Measurements from ENCODE around the gene ZNRF2. TPM values are rescaled to one million over a fixed set of nuclear protein-coding genes. Genes with fewer than 3 reads are reported as not detected.

The ZNRF2 gene
- total and polyA plus RNA-seq, 2 donors (not counting 3 experiments of a cell fraction or from before 2014, with no cell fraction given) = 1.4 to 5.9 TPM

- ChIA-PET POLR2A (no interaction called here), CTCF (interaction anchor here (1.4 kb wide), 1 partner anchor 9 kb away, joined by 3 read pairs; no protein-coding TSS in a partner anchor)
- Histone ChIP-seq H3K9me1 (replicated peaks; ENCODE audit: control insufficient read depth, extremely low read depth, insufficient read depth, low read length) (no peaks in the 10 kb centered on the region), H3K27ac (ENCODE audit: insufficient read depth, low read depth, low read length) (no peak overlapping the region), H4K20me1 (replicated peaks; ENCODE audit: control insufficient read depth, extremely low read depth, insufficient read depth, low read length) (no peaks in the 10 kb centered on the region), H3K27me3 (ENCODE audit: control insufficient read depth in 2 of 2, insufficient read depth in 2 of 2, low read length in 2 of 2) (no peaks in the 10 kb centered on the region), H3K4me1 (ENCODE audit: control insufficient read depth, extremely low read depth, insufficient read depth, low read length) (no peaks in the 10 kb centered on the region), H3K36me3 (ENCODE audit: control insufficient read depth in 2 of 2, extremely low read depth in 1 of 2, insufficient read depth in 2 of 2, low read length in 2 of 2) (no peaks in the 10 kb centered on the region), H3K9ac (replicated peaks; ENCODE audit: extremely low read depth, insufficient read depth, low read length) (no peak overlapping the region), H3K79me2 (ENCODE audit: control insufficient read depth, insufficient read depth, low read length) (no peaks in the 10 kb centered on the region), H3K4me2 (ENCODE audit: insufficient read depth, low read length) (no peak overlapping the region), H2AFZ (ENCODE audit: low read depth, low read length) (no peak overlapping the region), H3K4me3 (replicated peaks in 1 of 3; ENCODE audit: insufficient read depth in 1 of 3, low read depth in 1 of 3, low read length in 3 of 3) (no peak overlapping the region), H3K9me3 (replicated peaks; ENCODE audit: control insufficient read depth, insufficient read depth, low read length) (no peaks in the 10 kb centered on the region)
- BruUV-seq (replicated peaks) = no TSS peak
- FAIRE-seq = no peak
- peak; percentile 47 for DNase-seq (ENCODE audit: low read depth, low spot score)
- TF ChIP-seq POLR2A (IDR thresholded peaks at IDR 0.05; ENCODE audit: low read depth, low read length) = no peak
- no peak for TF ChIP-seq EZH2 (IDR thresholded peaks at IDR 0.05; ENCODE audit: borderline replicate concordance, low read depth, low read length, severe bottlenecking)
- no peak for TF ChIP-seq POLR2AphosphoS5 (IDR thresholded peaks at IDR 0.05; ENCODE audit: insufficient read depth, low read depth, low read length)
- TF ChIP-seq FOS (IDR thresholded peaks at IDR 0.05; ENCODE audit: borderline replicate concordance, insufficient read depth, low read length) = no peak
- no peak for TF ChIP-seq GATA2 (IDR thresholded peaks at IDR 0.05; ENCODE audit: insufficient read depth, insufficient read length, low read depth, low read length)
- TF ChIP-seq MYC (IDR thresholded peaks at IDR 0.05; ENCODE audit: low read depth, low read length) = no peak
- TF ChIP-seq CTCF (IDR thresholded peaks at IDR 0.05; ENCODE audit: extremely low read depth in 1 of 2, insufficient read depth in 1 of 2, low read depth in 1 of 2, low read length in 2 of 2) = no peak
- TF ChIP-seq MAX (IDR thresholded peaks at IDR 0.05; ENCODE audit: insufficient read depth, insufficient read length) = no peak
- TF ChIP-seq JUN (IDR thresholded peaks at IDR 0.05; ENCODE audit: borderline replicate concordance, insufficient read depth, insufficient read length, low read depth) = no peak
- dilution Hi-C loops (cut with MboI; ENCODE audit: extremely low pct_ligation_motif_present, low sequenced_read_pairs) = no loop called here
- intact Hi-C loops (cut with micrococcal nuclease) = no loop called here
These were observed 46.9 kb downstream of the ZNRF2 start for GRCh38 chr7:30331338-30331737.

Data from endothelial cell of umbilical vein (primary cell).